NT2/D1 (cell line): ENCODE measurements around the gene NUDT19.

ENCODE experiments used
- YY1 ChIP-seq: IDR thresholded peaks from 2 replicates; pipeline ENCODE4 v1.6.1; 2011; ENCODE audit not compliant: insufficient read length, insufficient read depth
- ZNF274 ChIP-seq: IDR thresholded peaks from 2 replicates; pipeline ENCODE4 v1.6.1; 2011; ENCODE audit warnings: mild to moderate bottlenecking, low read depth, low read length

GRCh38 chr19:32720936-32721250 lies 29.3 kb downstream of the NUDT19 start:
- TF ChIP-seq ZNF274 = no peak
- no peak for TF ChIP-seq YY1
